Bone marrow (tissue), 2 donors: Measurements from ENCODE around the gene TLCD5.

Experiments used
- DNase-seq, 2 donors: peaks; one replicate each; lab custom pipeline; 2025; lab: John Stamatoyannopoulos, UW

TLCD5 gene

DNA sequence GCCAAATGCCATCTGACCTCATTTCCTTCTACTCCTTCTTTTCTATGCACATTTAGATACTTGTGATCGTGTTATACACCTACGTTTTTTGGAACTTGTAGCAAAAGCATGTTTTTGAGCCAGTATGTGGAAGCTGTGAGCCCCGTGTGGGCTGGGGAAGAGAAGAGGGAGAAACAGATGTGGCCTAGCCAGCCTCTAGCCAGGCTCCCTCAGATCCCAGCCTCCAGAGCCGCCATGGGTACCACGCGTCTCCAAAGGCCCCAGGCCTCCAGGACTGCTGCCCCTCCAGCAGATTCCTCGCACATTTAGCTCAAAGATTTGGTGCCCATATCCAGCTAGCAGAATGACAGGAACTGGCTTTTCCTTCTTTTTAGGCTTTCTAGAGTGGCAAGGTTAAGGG lies 17.0 kb upstream of the TLCD5 start:
- DNase-seq: no peak

DNA sequence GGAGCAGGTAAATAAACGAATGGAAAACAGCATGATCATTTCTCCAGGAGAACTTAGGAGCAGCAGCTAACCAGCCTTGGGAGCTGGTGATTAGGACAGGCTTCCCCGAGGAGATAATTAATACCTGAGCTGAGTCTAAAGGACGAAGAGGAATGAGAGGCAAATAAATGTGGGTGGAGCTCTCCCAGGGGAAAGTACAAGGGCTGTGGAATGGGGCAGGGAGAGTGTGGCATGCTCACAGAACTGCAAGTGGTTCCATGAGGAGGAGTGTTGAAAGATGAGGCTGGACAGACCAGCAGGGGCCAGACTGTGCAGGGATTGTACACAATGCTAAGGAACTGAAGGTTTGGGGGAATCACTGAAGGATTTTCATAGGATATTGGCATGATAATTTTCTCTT lies 14.2 kb upstream of the TLCD5 start:
- DNase-seq: no peak

DNA sequence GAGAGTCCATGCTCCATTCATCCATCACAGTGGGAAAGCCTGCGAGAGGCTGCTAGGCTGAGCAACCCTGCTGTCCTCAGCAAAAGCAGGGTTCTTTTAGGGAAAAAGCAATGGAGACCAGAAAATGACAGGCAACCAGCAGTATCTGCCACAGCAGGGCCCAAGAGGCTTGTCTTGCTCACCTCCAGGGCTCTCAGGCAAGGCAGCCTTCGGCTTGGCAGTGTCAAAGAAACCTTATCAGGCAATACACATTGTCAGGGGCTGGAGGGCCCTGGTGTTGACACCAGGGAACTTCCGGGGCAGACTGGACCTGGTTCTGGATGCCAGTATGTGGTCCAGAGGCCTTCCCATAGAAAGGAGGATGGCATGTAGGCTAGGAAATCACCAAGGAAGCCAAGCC lies 10.2 kb upstream of the TLCD5 start:
- no peak for DNase-seq

DNA sequence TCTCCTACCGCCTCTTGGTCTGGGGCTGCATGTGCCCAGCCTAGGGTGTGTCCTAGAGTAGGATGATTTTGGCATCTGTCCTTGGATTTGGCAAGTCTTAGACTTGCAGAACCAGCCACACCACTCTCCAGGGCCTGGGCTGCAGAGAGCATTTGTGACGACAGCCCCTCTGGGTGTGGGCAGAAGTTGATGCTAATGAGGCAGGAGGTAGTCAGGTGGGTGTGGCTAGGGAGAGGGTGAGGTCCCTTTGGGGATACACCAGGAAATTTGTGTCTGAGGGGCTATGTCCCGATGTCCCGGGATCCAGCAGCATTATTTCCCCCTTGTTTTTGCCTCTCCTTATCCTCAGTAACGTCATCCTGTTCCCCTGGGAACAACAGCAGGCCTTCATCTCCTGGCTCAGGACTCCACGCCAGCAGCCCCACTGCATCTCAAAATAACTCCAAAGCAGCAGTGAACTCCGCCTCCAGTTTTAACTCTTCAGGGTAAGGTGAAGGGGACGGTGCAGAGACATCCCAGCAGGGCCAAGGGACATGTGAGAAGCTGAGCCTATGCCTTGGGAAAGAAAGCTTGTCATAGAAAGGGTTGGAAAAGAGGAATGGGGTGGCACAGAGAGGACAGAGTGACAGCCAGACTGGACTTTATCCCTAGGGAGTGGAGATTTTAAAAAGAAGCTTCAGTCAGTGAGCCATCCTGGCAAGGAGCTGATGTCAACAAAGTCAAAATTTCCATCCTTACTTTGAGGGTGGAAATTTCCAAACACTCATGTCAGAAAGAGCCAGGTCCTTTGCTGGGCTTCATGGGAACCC lies 8.0 kb upstream of the TLCD5 start:
- DNase-seq: no peak

DNA sequence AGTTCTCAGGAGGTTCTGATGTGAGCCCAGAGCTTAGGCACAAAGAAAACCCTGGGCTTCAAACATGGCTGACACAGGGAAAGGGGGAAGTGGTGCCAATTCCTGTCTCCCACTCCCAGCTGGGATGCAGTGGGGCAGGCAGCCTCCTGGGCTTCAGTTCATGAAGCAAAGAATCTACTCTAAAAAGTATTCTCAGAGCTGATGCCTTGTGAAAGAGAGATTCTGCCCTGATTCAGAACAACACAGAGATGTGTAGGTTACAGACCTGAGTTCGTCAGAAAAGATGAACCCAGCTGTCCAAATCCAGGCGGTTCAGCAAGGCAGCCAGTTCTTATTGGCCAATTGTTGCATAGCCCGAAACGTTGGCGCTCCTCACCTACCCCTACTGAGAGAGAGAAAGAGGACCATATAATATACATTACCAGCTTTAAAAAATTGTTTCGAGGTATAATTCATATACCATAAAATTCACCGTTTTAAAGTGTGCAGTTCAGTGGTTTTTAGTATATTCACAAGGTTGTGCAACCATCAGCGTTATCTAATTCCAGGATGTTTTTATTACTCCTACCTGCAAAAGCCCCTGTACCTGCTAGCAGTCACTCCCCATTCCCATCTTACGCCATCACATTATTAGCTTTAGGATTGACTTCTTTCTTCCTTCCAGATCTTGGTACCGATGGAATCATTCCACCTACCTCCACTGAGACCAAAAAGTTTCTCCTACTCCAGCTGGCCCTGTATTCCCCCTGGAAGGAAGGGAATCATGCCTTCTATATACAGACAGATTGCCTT lies 7.2 kb upstream of the TLCD5 start:
- DNase-seq: no peak

DNA sequence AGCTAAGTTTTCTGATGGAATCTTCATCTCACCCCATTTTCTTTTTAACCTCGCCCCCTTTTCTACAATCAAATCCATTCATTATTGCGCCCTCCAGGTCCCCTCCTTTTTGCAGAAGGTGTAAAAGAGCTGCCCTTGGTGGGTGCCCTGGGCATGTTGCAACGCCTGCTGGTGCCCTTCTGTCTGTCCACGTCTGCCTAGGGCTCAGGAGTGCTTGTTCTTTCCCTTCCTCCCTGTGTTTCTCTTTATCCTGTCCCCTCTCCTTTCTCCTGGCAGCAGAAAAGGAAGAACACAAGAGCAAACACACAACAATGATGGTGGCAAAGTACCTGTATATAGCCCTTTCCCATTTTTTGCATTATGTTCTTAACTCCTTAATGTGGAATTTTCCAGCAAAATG lies 6.2 kb upstream of the TLCD5 start:
- DNase-seq: no peak

DNA sequence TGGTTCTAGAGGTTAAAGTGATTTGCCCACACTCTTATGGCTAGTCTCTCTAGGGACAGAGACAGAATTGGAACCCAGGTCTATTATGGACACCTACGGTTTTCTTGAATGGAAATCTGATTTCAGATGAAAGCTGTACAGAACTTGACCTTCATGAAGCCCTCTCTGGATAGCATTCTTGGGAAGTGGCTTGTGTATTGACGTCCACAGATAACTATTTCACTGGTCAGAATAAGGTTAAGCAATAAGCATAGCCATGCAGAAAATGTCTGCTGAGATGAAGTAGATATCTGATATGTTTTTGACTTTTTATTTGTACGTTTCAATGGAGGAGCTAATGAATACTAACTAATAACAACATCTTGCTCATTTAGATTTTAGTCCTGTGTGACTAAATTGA lies 1.1 kb downstream of the TLCD5 start:
- no peak for DNase-seq

DNA sequence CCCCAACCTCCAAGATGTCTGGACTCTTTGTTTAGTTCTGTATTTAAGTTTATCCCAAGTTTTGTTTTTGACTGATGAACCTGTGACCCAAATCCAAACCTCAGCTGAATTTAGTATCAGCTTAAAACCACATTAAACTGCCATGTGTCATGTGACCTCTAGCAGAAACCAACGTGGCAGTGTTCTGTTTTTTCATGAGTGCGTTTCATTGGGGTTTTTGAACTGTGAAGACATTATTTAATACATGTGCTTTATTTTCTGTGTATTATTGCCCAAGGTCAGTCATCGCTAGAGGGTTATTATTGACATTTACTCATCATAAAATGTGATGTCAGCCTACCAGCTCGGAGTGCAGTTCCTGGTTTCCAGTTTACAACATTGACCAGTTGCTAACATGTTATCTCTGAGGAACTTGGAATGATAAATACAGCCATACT lies 1.8 kb downstream of the TLCD5 start:
- no peak for DNase-seq

DNA sequence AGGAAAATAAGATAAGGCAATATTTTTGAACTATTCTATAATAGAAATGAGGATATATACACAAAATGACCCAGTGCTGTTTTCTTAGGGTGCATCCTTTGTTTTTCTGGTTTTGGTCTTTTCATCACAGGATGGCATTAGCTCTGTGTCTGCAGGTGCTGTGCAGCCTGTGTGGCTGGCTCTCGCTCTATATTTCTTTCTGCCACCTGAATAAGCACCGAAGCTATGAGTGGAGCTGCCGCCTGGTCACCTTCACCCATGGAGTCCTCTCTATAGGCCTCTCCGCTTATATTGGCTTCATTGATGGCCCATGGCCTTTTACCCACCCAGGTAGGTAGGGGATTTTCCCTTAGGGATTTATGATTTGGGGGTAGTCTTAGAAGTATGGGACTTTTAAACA lies 2.2 kb downstream of the TLCD5 start:
- no peak for DNase-seq

DNA sequence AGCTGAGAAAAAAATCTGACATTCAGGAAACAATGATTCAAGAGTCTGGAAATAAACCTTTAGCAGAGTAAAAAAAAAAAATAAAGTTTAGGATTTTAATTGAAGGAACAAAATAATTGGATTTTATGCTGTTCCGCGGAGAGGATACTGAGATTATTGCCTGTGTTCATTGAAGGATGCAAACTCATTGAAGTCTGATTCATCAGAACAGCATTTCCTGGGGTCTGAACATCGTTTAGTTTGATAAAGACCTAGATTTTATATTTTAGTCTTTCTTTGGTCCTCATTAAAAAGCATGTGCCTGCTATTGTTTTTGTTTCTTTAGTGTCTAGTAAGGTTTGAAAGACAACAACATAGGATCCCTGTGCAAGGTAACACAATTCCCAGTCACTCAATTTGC lies 4.5 kb downstream of the TLCD5 start:
- DNase-seq: no peak

DNA sequence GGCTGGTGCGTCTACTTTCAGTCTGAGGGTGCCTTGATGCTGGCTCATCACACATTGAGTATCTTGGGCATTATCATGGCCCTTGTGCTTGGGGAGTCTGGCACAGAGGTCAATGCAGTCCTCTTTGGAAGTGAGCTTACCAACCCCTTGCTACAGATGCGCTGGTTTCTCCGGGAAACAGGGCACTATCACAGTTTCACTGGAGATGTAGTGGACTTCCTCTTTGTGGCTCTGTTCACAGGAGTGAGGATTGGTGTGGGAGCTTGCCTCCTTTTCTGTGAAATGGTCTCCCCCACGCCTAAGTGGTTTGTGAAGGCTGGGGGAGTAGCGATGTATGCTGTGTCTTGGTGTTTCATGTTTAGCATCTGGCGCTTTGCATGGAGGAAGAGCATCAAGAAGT lies 4.9 kb downstream of the TLCD5 start:
- DNase-seq: no peak

DNA sequence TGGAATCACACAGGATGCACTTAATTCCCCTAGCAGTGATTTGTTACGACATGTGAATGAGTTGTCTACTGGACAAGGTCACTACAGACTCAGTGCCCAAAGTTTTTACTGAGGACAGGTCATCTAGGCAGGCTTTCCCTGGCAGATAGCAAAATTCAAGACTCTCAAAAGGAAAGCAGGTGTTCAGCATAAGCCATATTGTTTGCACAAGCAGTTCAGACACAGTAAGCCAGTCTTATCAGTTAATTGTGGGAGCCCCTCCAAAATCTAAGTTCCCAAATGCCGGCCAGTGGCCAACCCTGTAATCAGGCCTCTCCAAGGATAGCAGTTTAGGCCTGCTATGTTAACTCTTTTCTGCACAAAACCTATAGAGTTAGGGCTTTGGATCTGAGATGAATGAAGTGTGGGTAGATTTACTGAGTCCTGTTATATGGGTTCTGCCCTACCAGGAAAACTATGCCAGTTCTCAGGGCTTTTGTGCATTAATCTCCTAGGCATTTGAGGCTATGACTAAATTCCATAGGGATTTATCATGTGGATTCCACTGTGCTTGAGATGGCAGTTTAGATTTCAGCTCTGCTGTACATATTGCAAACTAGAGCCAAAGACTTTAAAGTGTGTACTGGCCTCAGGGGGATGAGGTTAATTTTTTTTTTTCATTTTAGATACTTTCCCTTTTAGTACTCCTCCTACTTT lies 6.3 kb downstream of the TLCD5 start:
- no peak for DNase-seq

DNA sequence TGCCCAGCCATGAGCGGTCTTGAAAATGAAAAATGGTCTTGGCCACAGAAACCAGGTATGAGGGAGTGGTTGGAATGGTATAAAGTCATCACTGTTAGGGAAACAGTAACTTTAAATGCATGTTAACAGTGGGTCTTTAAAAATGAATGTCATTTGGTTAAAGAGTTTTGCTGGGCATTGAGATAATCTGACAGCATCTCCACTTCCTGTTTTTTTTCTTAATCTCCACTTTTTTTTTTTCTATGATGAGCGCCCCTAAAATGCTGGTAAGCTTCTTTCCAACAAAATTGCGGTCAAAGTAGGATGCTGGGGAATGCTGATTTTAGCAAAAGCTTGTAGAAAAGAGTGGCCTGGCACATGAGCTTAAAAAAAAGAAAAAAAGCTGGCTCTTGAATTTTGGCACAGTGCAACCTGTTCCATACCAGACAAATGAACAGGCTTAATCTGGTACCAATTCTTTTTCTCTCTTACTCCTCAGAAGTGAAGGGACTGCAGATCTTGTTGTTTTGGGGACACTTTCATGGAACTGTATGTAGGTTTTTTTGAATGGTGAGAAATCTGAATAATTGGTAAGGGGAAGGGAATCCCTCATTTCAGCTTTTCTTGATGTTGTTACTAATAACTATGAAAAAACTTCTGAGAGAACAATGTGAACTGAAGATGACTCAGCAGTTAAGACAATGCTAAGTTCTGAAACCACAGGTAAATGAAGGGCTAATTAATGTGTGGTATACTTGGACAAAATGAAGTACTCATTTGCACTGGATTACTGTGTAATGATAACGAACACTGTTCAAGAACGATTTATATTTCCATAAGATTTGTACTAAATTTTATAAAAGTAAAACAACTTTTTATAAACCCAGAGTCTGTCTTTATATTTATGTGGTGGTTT lies 8.0 kb downstream of the TLCD5 start:
- DNase-seq: no peak

DNA sequence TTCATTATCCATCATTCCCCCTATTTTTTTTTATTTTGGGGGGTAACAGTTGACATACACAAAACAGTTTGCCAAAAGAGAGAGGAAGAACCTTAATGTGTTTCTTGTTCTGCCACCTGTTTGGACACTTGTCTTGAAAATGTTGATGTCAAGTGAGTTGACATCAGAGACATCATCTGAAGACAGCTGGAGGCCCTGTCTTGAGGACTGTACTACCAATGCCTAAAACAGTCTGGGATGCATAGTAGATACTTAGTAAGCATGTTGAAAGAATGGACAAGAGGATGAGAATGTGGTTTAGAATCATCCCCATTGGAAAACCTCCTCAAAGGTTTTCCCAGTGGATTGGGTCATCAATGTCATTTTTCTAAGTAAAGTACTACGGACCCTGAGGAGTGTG lies 8.7 kb downstream of the TLCD5 start:
- DNase-seq: no peak

DNA sequence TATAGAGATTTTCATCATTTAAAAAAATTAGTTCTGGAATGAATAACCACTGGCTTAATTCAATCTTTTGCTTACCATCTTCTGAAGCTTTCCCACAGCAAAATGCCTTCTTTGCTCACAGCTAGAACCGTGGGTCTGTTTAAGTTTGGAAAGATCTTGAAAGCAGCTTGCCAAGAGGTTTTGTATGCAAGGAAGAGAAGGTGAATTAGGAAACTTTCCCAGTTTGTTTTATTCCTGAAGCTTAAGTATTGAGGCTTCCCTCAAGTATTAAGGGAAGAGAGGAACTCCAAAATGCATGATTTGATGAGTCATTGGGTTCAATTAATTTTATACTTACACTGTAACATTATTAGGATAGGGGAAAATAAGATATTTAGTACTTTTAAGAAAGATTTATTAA lies 9.2 kb downstream of the TLCD5 start:
- DNase-seq: no peak

DNA sequence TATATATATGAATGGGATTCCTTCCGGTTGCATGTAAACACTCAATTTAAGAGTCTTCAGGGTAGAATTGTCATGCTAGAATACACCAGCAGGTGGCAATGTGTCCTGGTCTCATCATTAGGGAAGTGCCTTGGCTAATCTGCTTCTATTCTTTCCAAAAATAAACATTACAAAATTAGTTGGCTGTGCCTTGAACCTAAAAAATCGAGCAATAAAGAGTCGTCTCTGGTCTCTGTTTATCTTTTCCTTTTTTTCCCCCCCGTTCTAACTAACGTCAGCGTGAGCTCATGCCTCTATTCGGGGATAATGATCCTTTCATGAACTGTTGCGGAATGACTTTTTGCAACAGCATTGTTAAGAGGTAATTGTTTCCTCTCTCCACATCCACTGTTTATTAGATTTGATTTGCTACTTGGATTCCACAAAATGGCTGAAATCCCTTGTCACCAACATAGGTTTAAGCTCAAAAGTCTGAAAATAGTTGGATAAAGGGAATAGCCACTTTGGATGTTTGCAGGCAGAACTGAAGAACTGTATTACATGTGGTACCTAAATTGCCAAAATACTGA lies 9.9 kb downstream of the TLCD5 start:
- peak in 1 of 2 donors; percentile 69 for DNase-seq

DNA sequence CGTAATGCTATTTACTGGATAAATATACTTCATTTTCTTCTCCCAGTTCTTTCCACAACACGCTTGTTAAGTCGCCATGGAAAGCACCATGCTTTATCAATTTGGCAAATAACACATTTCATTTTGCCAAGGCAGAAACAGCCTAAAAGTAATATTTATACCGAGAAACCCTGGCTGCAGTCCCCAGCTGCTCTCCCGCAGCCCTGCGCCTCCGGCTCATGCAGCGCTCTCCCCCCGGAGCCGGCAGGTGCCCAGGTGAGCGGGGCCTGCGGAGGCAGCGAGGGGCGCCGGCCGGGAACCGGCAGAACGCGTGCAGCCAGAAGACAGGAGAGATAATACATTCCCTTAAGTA lies 10.4 kb downstream of the TLCD5 start:
- DNase-seq: no peak

DNA sequence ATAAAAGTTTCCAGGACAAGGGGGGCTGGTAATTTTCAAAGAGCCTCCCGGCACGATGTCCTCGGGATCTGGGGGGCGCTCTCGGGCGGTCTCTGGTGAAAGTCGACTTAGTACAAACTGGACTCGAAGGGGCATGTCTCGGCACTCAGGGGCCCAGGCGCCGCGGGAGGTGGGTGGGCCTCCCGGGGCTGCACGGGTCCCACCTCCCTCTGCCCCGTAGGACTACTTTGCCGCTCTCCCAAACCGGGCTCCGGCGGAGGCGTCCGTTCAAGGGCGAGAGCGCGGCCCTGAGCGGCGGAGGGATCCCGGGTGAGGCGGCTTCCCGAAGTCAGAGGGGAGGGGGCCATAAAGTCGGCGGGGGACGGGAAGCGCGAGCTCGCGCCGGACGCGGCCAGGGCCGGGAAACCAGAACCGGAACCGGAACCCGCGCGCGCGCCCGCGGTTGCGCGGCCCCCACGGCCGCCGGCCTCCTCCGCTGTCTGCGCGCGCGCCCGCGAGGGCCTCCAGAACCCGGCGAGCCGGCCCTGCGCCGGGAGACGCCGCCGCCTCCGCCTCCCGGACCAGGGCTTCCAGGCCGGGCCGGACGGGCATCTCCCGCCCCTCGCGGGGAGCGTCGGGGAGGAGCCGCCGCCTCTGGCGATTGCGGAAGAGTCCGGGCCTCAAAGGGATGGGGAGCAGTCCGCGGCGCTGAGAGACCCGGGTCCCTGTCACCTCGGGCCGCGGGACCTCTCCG lies 11.0 kb downstream of the TLCD5 start, which contains the start of gene ARHGEF12:
TSS of gene ARHGEF12 (plus strand) at position 506 of the 733 bp plus-strand sequence. CDS start 831 bp downstream, outside the sequence.
- DNase-seq: peak in 1 of 2 donors; percentile 38

DNA sequence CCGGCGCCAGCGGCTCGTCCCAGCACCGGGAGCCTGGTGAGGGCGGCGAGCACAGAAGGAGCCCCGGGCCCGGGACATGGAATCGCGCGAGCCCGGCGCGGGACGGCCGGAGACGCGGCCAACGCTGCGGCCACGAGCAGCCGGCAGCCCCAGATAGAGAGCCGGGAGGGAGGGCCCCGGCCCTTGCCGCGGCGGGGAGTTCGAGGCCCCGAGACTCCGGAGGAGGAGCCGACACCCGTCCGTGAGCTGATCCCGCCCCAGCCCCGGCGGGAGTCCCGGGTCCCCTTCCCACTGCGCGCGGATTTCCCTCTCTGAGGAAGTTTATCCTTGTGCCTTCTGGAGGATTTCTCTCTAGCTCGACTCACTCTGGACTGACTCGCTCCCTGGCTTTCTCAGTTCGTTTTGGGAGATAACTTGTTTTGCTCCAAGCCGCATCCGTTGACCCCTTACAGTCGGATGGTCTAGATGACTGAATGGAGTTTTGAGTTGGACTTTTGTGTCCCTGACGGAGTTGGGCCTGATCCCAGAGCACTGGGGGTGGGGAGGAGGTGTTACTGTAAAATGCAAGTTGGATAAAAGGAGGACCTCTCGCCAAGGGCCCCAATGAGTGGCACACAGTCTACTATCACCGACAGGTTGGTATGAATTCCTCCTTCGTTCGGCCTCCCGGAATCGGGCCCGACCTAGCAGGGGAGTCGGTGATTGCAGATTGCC lies 11.7 kb downstream of the TLCD5 start:
- DNase-seq: no peak
